Testis (tissue), 2 donors: ENCODE results near the gene KRT74.

Source experiments
- CTCF ChIP-seq, 3 experiments: fragments of 450-650 bp in 2 of 3; fragments of 200-600 bp in 1 of 3; sonication (generic) in 1 of 3; IDR thresholded peaks; one replicate each; pipeline ENCODE4 v1.5.1; 2016 to 2019; ENCODE audit warnings: antibody characterized with exemption in 3 of 3, mild to moderate bottlenecking in 2 of 3, moderate library complexity in 1 of 3
- POLR2A ChIP-seq: fragments of 450-650 bp; IDR thresholded peaks from one replicate; pipeline ENCODE4 v1.6.1; 2017; ENCODE audit warnings: antibody characterized with exemption, mild to moderate bottlenecking, moderate library complexity

- TF ChIP-seq CTCF (IDR thresholded peaks at IDR 0.05) (no peak), POLR2A (no peak)
These were observed 5.5 kb downstream of the KRT74 start for GRCh38 chr12:52568111-52568510.
